Sigmoid colon (tissue), 4 donors: ENCODE results near the gene UNC5CL.

Source experiments
- CTCF ChIP-seq, 4 experiments: fragments of 450-650 bp in 3 of 4; fragments of 200-600 bp in 1 of 4; IDR thresholded peaks; one replicate each; pipeline ENCODE4 v1.5.1; 2016 to 2019; ENCODE audit warnings: antibody characterized with exemption in 4 of 4, mild to moderate bottlenecking in 3 of 4, moderate library complexity in 2 of 4
- POLR2A ChIP-seq, 2 donors: fragments of 450-650 bp; IDR thresholded peaks; one replicate each; pipeline ENCODE4 v1.6.1; 2016; ENCODE audit warnings: antibody characterized with exemption in 2 of 2, mild to moderate bottlenecking in 2 of 2, moderate library complexity in 2 of 2
- POLR2AphosphoS5 ChIP-seq, 4 donors: sonication (generic); formaldehyde crosslinking; IDR thresholded peaks; one replicate each; pipeline ENCODE4 v1.6.1; 2017; ENCODE audit warnings: antibody characterized with exemption in 4 of 4

GRCh38 chr6:40998661-40999060, 40.4 kb downstream of the UNC5CL start:
- TF ChIP-seq POLR2AphosphoS5 (IDR thresholded peaks at IDR 0.05) (peak in 2 of 4 donors; percentile 19 to 23), CTCF (IDR thresholded peaks at IDR 0.05) (no peak), POLR2A (IDR thresholded peaks at IDR 0.05) (no peak)
